K562 (cell line): ENCODE measurements around the gene DOCK3.

Experiments used
- FOS ChIP-seq: IDR thresholded peaks from 3 replicates; pipeline ENCODE4 v1.6.1; 2011; ENCODE audit not compliant: insufficient read length; ENCODE audit errors: extremely low read depth
- MYNN ChIP-seq, 2 experiments: sonication (generic); formaldehyde crosslinking in 1 of 2; IDR thresholded peaks; 2 replicates each; pipeline versions ENCODE4 v1.5.0 to v1.6.1; 2016 to 2020; ENCODE audit warnings: antibody characterized with exemption in 1 of 2, missing genetic modification reagents in 1 of 2
- NRF1 ChIP-seq, 2 experiments: fragments of 450-650 bp; IDR thresholded peaks in 1 of 2; conservative IDR thresholded peaks in 1 of 2; 2 replicates each; pipeline ENCODE4 v1.6.1; 2014; ENCODE audit warnings: mild to moderate bottlenecking in 2 of 2
- POLR2A ChIP-seq: fragments of 450-650 bp; conservative IDR thresholded peaks from 2 replicates; pipeline ENCODE4 v1.6.1; 2016
- RAD21 ChIP-seq, 2 experiments: fragments of 250-450 bp in 1 of 2; fragments of 450-650 bp in 1 of 2; sonication (Bioruptor Pico) in 1 of 2; formaldehyde crosslinking in 1 of 2; IDR thresholded peaks in 1 of 2; conservative IDR thresholded peaks in 1 of 2; 2 replicates each; pipeline versions ENCODE4 v1.4.0 to v1.8.0; 2020 to 2022; ENCODE audit warnings: mild to moderate bottlenecking in 2 of 2, moderate library complexity in 1 of 2
- ZNF830 ChIP-seq: fragments of 250-450 bp; sonication (Bioruptor Pico); IDR thresholded peaks from 2 replicates; pipeline ENCODE4 v1.5.0; 2021; ENCODE audit warnings: mild to moderate bottlenecking
- TF ChIP-seq, protein P1 (sequence below), 3 experiments: IDR thresholded peaks in 2 of 3; conservative IDR thresholded peaks in 1 of 3; 2 replicates each; pipeline ENCODE4 v1.5.1; 2011 to 2012; ENCODE audit warnings: low read length in 3 of 3, mild to moderate bottlenecking in 3 of 3, control low read depth in 2 of 3, improper control_type of control experiment in 1 of 3, inconsistent platforms in 1 of 3, low read depth in 1 of 3, mixed read lengths in 1 of 3, moderate library complexity in 1 of 3; ENCODE audit not compliant: insufficient read depth in 2 of 3
- TF ChIP-seq, protein P2 (sequence below): fragments of 450-650 bp; IDR thresholded peaks from 2 replicates; pipeline ENCODE4 v1.6.1; 2016

DNA sequence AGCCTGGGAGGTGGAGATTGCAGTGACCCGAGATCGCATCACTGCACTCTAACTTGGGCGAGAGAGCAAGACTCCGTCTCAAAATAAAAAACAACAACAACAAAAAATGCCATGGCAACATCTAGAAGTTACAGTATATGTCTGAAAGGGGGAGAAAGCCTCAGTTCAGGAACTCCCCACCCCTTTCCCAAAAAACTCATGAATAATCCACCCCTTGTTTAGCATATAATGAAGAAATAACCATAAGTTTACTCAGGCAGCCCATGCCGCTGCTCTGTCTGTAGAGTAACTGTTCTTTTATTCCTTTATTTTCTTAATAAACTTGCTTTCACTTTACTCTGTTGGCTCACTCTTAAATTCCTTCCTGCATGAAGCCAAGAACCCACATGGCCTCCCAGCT lies 145.2 kb downstream of the DOCK3 start:
- TF ChIP-seq ZNF830 (CRISPR knock-in tag) (no peak), RAD21 (CRISPR knock-in tag; conservative IDR thresholded peaks at IDR 0.05 in 1 of 2, IDR thresholded peaks at IDR 0.05 in 1 of 2) (no peak), MYNN (IDR thresholded peaks at IDR 0.05) (no peak), MYNN (CRISPR knock-in tag; IDR thresholded peaks at IDR 0.05) (no peak), FOS (no peak), POLR2A (no peak), NRF1 (conservative IDR thresholded peaks at IDR 0.05 in 1 of 2, IDR thresholded peaks at IDR 0.05 in 1 of 2) (no peak)
- TF ChIP-seq, protein P1, sequence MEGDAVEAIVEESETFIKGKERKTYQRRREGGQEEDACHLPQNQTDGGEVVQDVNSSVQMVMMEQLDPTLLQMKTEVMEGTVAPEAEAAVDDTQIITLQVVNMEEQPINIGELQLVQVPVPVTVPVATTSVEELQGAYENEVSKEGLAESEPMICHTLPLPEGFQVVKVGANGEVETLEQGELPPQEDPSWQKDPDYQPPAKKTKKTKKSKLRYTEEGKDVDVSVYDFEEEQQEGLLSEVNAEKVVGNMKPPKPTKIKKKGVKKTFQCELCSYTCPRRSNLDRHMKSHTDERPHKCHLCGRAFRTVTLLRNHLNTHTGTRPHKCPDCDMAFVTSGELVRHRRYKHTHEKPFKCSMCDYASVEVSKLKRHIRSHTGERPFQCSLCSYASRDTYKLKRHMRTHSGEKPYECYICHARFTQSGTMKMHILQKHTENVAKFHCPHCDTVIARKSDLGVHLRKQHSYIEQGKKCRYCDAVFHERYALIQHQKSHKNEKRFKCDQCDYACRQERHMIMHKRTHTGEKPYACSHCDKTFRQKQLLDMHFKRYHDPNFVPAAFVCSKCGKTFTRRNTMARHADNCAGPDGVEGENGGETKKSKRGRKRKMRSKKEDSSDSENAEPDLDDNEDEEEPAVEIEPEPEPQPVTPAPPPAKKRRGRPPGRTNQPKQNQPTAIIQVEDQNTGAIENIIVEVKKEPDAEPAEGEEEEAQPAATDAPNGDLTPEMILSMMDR (IDR thresholded peaks at IDR 0.05 in 2 of 3, conservative IDR thresholded peaks at IDR 0.05 in 1 of 3; ENCODE audit: insufficient read depth in 2 of 3, low read depth in 1 of 3, low read length in 3 of 3), result no peak
- TF ChIP-seq, protein P2, sequence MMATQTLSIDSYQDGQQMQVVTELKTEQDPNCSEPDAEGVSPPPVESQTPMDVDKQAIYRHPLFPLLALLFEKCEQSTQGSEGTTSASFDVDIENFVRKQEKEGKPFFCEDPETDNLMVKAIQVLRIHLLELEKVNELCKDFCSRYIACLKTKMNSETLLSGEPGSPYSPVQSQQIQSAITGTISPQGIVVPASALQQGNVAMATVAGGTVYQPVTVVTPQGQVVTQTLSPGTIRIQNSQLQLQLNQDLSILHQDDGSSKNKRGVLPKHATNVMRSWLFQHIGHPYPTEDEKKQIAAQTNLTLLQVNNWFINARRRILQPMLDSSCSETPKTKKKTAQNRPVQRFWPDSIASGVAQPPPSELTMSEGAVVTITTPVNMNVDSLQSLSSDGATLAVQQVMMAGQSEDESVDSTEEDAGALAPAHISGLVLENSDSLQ, result no peak
